Natural killer cell (primary cell): ENCODE results near the gene ZCCHC4. TPM values are rescaled to one million over a fixed set of nuclear protein-coding genes. Genes with fewer than 3 reads are reported as not detected.

Source experiments
- ATAC-seq, 3 donors: fragments of 150-1000 bp in 2 of 3; fragments of 200-7000 bp in 1 of 3; cut with Tn5 transposase; 1 replicate in 1 of 3; 2 replicates in 2 of 3; pipeline ENCODE4 v1.10.0; 2021; ENCODE audit warnings: mild to moderate bottlenecking in 2 of 3, moderate library complexity in 2 of 3
- DNase-seq, 2 donors: peaks; one replicate each; pipeline versions ENCODE4 v3.0.0 to v3.0.0-alpha.2; 2013 to 2021; ENCODE audit warnings: mixed read lengths in 1 of 2
- H3K27ac ChIP-seq: one replicate; pipeline ENCODE4 v1.5.1; 2013; ENCODE audit warnings: mild to moderate bottlenecking, low read length
- H3K27me3 ChIP-seq: one replicate; pipeline ENCODE4 v1.6.1; 2013; ENCODE audit warnings: low read length; ENCODE audit not compliant: control insufficient read depth, insufficient read depth
- H3K36me3 ChIP-seq: one replicate; pipeline ENCODE4 v1.6.1; 2013; ENCODE audit warnings: low read length; ENCODE audit not compliant: control insufficient read depth, insufficient read depth
- H3K4me1 ChIP-seq: one replicate; pipeline ENCODE4 v1.6.1; 2013; ENCODE audit warnings: low read length; ENCODE audit not compliant: control insufficient read depth, insufficient read depth
- H3K4me3 ChIP-seq: one replicate; pipeline ENCODE4 v1.5.1; 2013; ENCODE audit warnings: low read length
- H3K9me3 ChIP-seq: one replicate; pipeline ENCODE4 v1.6.1; 2013; ENCODE audit warnings: low read length; ENCODE audit not compliant: control insufficient read depth, insufficient read depth
- H3K27ac Mint-ChIP-seq, 2 donors: one replicate each; pipeline ENCODE4 v1.8.0; 2022; ENCODE audit warnings: mild to moderate bottlenecking in 2 of 2, mixed read lengths in 2 of 2, moderate library complexity in 1 of 2
- H3K27me3 Mint-ChIP-seq, 2 donors: one replicate each; pipeline ENCODE4 v1.8.0; 2022; ENCODE audit warnings: low read depth in 2 of 2, mixed read lengths in 2 of 2
- H3K36me3 Mint-ChIP-seq: one replicate; pipeline ENCODE4 v1.8.0; 2022; ENCODE audit warnings: mixed read lengths
- H3K4me1 Mint-ChIP-seq, 2 donors: one replicate each; pipeline ENCODE4 v1.8.0; 2022; ENCODE audit warnings: mixed read lengths in 2 of 2
- H3K4me3 Mint-ChIP-seq: one replicate; pipeline ENCODE4 v1.8.0; 2022; ENCODE audit warnings: mild to moderate bottlenecking, moderate library complexity, mixed read lengths
- H3K9me3 Mint-ChIP-seq, 2 donors: one replicate each; pipeline ENCODE4 v1.8.0; 2022; ENCODE audit warnings: mixed read lengths in 2 of 2
- WGBS: methylation state at CpG from one replicate; pipeline ENCODE4 v1.1.7; 2013; ENCODE audit warnings: missing lambda C conversion rate; ENCODE audit not compliant: insufficient coverage; 5-methylcytosine and 5-hydroxymethylcytosine counted together
- intact Hi-C: fragments of 100-400 bp; cut with micrococcal nuclease; formaldehyde crosslinking; loops from one replicate; pipeline ENCODE4 v1.14.2; 2022
- total RNA-seq, 4 donors: library from RNA; stranded (reverse); fragments of 120-200 nt in 1 of 4; gene quantifications; one replicate each; pipeline versions ENCODE4 v1.2.3 to v1.2.4, GENCODE V29; 2013 to 2022
- TF ChIP-seq, protein P1 (sequence below): fragments of 200-600 bp; IDR thresholded peaks from one replicate; pipeline ENCODE4 v1.8.0; 2022; ENCODE audit warnings: antibody characterized with exemption

Gene ZCCHC4
- total RNA-seq, 3 donors from 2014 or later (not counting 1 experiment from before 2014, with no cell fraction given) = 9.4 to 12.0 (median 10.9) TPM

DNA sequence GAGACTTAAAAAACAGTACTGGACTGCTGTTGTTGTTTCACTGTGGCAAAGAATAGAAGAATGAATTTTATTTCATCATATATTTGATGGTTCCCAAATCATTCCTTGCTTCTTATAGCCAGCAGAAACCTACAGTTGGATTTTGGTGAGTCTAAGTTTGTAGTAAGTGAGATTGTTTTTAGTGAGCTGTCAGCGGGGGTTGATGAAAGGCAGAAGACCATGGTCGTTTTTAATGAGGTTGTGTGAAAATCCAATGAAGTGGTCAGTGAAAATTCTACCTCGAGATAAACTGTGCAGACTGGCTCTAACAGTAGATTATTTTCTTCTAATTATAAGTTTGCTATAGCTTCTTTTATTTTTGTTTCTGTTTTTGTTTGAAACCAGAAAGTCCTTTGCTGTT is 100.7 kb downstream of the ZCCHC4 start:
- H3K36me3 Mint-ChIP-seq = peaks cover 30% of the 10 kb centered on the region
- H3K27me3 Mint-ChIP-seq = no peaks in the 10 kb centered on the region
- Histone ChIP-seq H3K9me3 (no peaks in the 10 kb centered on the region), H3K27me3 (no peaks in the 10 kb centered on the region), H3K27ac (no peak overlapping the region), H3K4me1 (no peaks in the 10 kb centered on the region), H3K4me3 (no peak overlapping the region), H3K36me3 (peaks cover 87% of the 10 kb centered on the region)
- H3K4me3 Mint-ChIP-seq = no peak overlapping the region
- H3K4me1 Mint-ChIP-seq = no peaks in the 10 kb centered on the region
- 92% methylated on average over 3 of the region's 3 CpGs for WGBS
- intact Hi-C loops = no loop called here
- H3K27ac Mint-ChIP-seq = no peak overlapping the region
- DNase-seq = no peak
- TF ChIP-seq, protein P1, sequence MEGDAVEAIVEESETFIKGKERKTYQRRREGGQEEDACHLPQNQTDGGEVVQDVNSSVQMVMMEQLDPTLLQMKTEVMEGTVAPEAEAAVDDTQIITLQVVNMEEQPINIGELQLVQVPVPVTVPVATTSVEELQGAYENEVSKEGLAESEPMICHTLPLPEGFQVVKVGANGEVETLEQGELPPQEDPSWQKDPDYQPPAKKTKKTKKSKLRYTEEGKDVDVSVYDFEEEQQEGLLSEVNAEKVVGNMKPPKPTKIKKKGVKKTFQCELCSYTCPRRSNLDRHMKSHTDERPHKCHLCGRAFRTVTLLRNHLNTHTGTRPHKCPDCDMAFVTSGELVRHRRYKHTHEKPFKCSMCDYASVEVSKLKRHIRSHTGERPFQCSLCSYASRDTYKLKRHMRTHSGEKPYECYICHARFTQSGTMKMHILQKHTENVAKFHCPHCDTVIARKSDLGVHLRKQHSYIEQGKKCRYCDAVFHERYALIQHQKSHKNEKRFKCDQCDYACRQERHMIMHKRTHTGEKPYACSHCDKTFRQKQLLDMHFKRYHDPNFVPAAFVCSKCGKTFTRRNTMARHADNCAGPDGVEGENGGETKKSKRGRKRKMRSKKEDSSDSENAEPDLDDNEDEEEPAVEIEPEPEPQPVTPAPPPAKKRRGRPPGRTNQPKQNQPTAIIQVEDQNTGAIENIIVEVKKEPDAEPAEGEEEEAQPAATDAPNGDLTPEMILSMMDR = no peak
- no peaks in the 10 kb centered on the region for H3K9me3 Mint-ChIP-seq
- no peak for ATAC-seq

DNA sequence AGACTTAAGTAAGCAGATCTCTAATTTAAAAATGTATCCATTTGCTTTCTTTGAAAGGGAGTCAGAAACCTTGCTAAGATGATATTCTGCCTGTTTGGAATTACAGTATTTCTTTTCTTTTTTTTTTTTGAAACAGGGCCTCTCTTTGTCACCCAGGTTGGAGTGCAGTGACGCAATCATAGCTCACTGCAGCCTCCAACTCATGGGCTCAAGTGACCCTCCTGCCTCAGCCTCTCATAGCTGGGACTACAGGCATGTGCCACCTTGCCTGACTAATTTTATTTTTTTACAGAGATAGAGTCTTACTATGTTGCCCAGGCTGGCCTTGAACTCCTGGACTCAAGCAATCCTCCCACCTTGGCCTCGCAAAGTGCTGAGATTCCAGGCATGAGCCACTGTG is 104.4 kb downstream of the ZCCHC4 start:
- intact Hi-C loops = no loop called here
- no peak overlapping the region for H3K4me3 ChIP-seq
- no peak overlapping the region for H3K27ac ChIP-seq
- ATAC-seq (no peak), DNase-seq (no peak)
- no peaks in the 10 kb centered on the region for H3K9me3 ChIP-seq
- H3K36me3 ChIP-seq = peaks cover 67% of the 10 kb centered on the region
- Mint-ChIP-seq H3K9me3 (no peaks in the 10 kb centered on the region), H3K27ac (no peak overlapping the region), H3K4me3 (no peak overlapping the region), H3K36me3 (peaks cover 20% of the 10 kb centered on the region), H3K4me1 (no peaks in the 10 kb centered on the region), H3K27me3 (no peaks in the 10 kb centered on the region)
- 94% methylated on average over 1 of the region's 2 CpGs for WGBS
- TF ChIP-seq, protein P1 = no peak
- no peaks in the 10 kb centered on the region for H3K27me3 ChIP-seq
- no peaks in the 10 kb centered on the region for H3K4me1 ChIP-seq

Other genes with a start within 250 kb of the ZCCHC4 start
- 10 to 100 TPM; 18.5 to 26.6 (median 20.7) TPM for gene SEPSECS, start 152.3 kb upstream of the ZCCHC4 start, total RNA-seq
- 10 to 100 TPM; 12.2 to 14.5 (median 13.0) TPM for gene PI4K2B, start 78.7 kb upstream of the ZCCHC4 start, total RNA-seq
- 10 to 100 TPM; 42.0 to 51.3 (median 49.5) TPM for gene ANAPC4, start 64.5 kb downstream of the ZCCHC4 start, total RNA-seq